H1 (cell line): ENCODE measurements around the gene ACER1. TPM values are rescaled to one million over a fixed set of nuclear protein-coding genes. Genes with fewer than 3 reads are reported as not detected.

Source experiments
- CHD7 ChIP-seq: fragments of 300-600 bp; sonication (generic); IDR thresholded peaks from 2 replicates; pipeline ENCODE4 v1.7.1; 2012; ENCODE audit warnings: low read length, moderate library complexity, mild to moderate bottlenecking, inconsistent platforms; ENCODE audit not compliant: insufficient replicate concordance
- polyA plus RNA-seq, 7 experiments: library from polyadenylated mRNA; depleted of rRNA in 3 of 7; stranded (reverse) in 5 of 7; unstranded in 2 of 7; fragments of >200 nt in 5 of 7; fragments of 200-250 nt in 2 of 7; gene quantifications; 1 replicate in 5 of 7; 2 replicates in 1 of 7; 4 replicates in 1 of 7; pipeline versions ENCODE4 v1.2.1 to v1.2.3, GENCODE V29; 2011 to 2013; ENCODE audit warnings: missing spikeins in 2 of 7, mixed read lengths in 2 of 7
- total RNA-seq: library from RNA; stranded (reverse); fragmentation: NEBNext Ultra II Directional; extraction: Animal tissue kit (Norgen Biotek cat#: 25700); gene quantifications from 2 replicates; pipeline ENCODE4 v1.2.1, GENCODE V29; 2021

Gene ACER1
- total and polyA plus RNA-seq, 2 of the 8 experiments (the other 6 are each of a cell fraction or from before 2014, with no cell fraction given): 0.05 TPM; not detected in 1

DNA sequence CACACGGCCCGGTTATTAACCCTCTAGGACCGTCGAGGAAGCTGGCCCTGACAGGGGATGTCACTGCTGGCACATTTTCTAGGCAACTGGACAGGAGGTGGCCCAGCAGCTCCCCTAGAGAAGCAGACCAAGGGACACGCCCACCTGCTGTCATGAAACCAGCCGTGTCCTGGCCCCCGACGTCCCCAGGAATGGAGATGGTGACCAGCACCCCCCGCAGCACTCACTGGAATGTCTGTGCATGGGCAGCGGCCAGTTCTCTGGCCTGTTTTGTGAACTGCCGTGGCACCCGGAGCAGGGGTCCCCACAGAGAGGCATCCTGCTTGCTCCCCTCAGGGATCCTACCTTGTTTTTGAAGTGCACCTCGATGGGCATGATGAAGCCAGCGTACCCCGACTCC is 71.5 kb downstream of the ACER1 start (continued):
- TF ChIP-seq CHD7: no peak
- TF ChIP-seq, all 59 proteins: peak for 0
